Upper lobe of left lung (tissue), 4 donors: ENCODE measurements around the gene TMEM184A.

Source experiments
- EP300 ChIP-seq, 4 donors: sonication (generic); formaldehyde crosslinking; IDR thresholded peaks; one replicate each; pipeline ENCODE4 v1.5.1; 2017; ENCODE audit warnings: antibody characterized with exemption in 4 of 4, control low read depth in 2 of 4
- POLR2A ChIP-seq, 4 donors: fragments of 450-650 bp; IDR thresholded peaks; one replicate each; pipeline ENCODE4 v1.5.1; 2016 to 2017; ENCODE audit warnings: antibody characterized with exemption in 4 of 4, mild to moderate bottlenecking in 2 of 4
- POLR2AphosphoS5 ChIP-seq, 2 donors: sonication (generic); formaldehyde crosslinking; IDR thresholded peaks; one replicate each; pipeline ENCODE4 v1.5.1; 2017; ENCODE audit warnings: antibody characterized with exemption in 2 of 2
- TF ChIP-seq, protein P1 (sequence below), 6 experiments: fragments of 450-650 bp in 4 of 6; fragments of 200-600 bp in 2 of 6; sonication (generic) in 2 of 6; IDR thresholded peaks; one replicate each; pipeline ENCODE4 v1.5.1; 2016 to 2019; ENCODE audit warnings: antibody characterized with exemption in 6 of 6

DNA sequence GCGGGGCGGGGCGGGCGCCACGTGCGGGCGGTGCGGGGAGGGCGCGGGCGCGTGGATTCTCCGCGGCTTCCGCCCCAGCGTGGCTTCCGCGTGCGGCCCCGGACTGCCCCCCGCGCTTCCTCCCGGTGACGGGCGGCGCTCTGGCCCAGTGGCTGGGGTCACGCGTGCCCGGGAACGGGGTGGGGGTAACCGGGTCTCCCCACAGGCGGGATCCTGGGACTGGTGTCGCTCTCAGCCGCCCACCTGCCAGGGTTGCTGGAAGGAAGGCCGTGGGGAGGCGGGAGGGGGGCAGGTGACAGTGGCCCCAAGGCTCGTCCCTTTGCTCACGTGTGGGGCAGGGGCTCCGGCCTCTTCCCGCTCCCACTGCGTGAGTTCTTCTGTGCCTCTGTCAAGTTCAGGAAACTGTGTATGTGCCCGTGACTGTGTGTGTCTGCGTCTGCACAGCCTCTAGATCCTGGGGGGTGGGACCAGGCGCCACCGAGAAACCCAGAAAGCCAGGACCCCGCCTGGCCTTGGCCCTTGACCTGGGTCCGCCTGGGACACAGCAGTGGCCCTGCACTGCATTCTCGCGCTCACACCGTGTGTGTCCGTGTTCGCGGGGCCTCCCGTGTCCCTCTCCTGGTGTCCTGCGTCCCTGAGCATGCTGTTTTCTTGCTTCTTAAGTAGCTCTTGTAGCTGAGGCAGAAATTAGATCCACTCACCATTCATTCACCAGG is 24.6 kb downstream of the TMEM184A start:
- TF ChIP-seq, protein P1, sequence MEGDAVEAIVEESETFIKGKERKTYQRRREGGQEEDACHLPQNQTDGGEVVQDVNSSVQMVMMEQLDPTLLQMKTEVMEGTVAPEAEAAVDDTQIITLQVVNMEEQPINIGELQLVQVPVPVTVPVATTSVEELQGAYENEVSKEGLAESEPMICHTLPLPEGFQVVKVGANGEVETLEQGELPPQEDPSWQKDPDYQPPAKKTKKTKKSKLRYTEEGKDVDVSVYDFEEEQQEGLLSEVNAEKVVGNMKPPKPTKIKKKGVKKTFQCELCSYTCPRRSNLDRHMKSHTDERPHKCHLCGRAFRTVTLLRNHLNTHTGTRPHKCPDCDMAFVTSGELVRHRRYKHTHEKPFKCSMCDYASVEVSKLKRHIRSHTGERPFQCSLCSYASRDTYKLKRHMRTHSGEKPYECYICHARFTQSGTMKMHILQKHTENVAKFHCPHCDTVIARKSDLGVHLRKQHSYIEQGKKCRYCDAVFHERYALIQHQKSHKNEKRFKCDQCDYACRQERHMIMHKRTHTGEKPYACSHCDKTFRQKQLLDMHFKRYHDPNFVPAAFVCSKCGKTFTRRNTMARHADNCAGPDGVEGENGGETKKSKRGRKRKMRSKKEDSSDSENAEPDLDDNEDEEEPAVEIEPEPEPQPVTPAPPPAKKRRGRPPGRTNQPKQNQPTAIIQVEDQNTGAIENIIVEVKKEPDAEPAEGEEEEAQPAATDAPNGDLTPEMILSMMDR (IDR thresholded peaks at IDR 0.05), result no peak
- TF ChIP-seq EP300 (IDR thresholded peaks at IDR 0.05) (peak in 1 of 4 donors; percentile 57), POLR2AphosphoS5 (IDR thresholded peaks at IDR 0.05) (peak; percentile 49 to 62), POLR2A (IDR thresholded peaks at IDR 0.05) (peak in 3 of 4 donors; percentile 53 to 63 (median 56))
